ENCODE measurements around the gene MDH1B.

DNA sequence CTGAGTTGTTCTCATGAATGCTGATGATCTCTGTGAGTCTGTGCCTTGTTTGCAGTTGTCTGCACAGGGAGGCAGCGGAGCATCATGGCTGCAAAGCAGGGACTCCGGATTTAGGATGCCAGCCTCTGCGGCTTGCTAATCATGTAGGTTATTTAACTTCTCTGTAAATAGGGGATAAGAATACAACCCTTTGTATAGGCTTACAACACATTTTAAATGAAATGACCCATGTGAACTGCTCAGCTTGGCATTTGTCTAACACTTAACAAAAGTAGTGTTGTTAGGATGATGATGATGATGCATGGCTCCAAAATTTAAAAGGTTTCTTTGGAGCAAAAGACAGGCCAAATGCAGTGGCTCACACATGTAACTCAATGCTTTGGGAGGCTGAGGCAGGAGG, 66.3 kb downstream of the MDH1B start:
- TF ChIP-seq, protein P1, sequence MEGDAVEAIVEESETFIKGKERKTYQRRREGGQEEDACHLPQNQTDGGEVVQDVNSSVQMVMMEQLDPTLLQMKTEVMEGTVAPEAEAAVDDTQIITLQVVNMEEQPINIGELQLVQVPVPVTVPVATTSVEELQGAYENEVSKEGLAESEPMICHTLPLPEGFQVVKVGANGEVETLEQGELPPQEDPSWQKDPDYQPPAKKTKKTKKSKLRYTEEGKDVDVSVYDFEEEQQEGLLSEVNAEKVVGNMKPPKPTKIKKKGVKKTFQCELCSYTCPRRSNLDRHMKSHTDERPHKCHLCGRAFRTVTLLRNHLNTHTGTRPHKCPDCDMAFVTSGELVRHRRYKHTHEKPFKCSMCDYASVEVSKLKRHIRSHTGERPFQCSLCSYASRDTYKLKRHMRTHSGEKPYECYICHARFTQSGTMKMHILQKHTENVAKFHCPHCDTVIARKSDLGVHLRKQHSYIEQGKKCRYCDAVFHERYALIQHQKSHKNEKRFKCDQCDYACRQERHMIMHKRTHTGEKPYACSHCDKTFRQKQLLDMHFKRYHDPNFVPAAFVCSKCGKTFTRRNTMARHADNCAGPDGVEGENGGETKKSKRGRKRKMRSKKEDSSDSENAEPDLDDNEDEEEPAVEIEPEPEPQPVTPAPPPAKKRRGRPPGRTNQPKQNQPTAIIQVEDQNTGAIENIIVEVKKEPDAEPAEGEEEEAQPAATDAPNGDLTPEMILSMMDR (IDR thresholded peaks at IDR 0.05), result no peak
- no peak for TF ChIP-seq EZH2 (IDR thresholded peaks at IDR 0.05; ENCODE audit: borderline replicate concordance, insufficient read depth, low read depth, low read length, poor library complexity, severe bottlenecking)
